Activated CD4-positive, alpha-beta memory T cell treated with anti-CD3 and anti-CD28 coated beads, Interleukin-2, amount 10 ng/mL, durations not matched to agents 7 days and 5 days (primary cell): Measurements from ENCODE around the gene SAA2. TPM values are rescaled to one million over a fixed set of nuclear protein-coding genes. Genes with fewer than 3 reads are reported as not detected.

Experiments
- CTCF ChIA-PET: fragments of 350-600 bp; sonication (Branson Sonifier 250); formaldehyde crosslinking; loops from one replicate; lab custom pipeline; 2021; ENCODE audit warnings: antibody characterized with exemption, inconsistent platforms; lab: Charles Lee
- POLR2A ChIA-PET: fragments of 350-600 bp; sonication (Branson Sonifier 250); formaldehyde crosslinking; loops from one replicate; lab custom pipeline; 2021; ENCODE audit warnings: antibody characterized with exemption; lab: Charles Lee
- DNase-seq: peaks from one replicate; pipeline ENCODE4 v3.0.0-alpha.2; 2020
- H3K27ac Mint-ChIP-seq: one replicate; pipeline ENCODE4 v1.8.0; 2021; ENCODE audit warnings: mild to moderate bottlenecking, mixed read lengths
- H3K27me3 Mint-ChIP-seq: one replicate; pipeline ENCODE4 v1.8.0; 2021; ENCODE audit warnings: mixed read lengths
- H3K36me3 Mint-ChIP-seq: one replicate; pipeline ENCODE4 v1.8.0; 2021; ENCODE audit warnings: low read depth, mixed read lengths
- H3K4me1 Mint-ChIP-seq: one replicate; pipeline ENCODE4 v1.8.0; 2021; ENCODE audit warnings: mixed read lengths
- H3K4me3 Mint-ChIP-seq: one replicate; pipeline ENCODE4 v1.8.0; 2021; ENCODE audit warnings: mild to moderate bottlenecking, mixed read lengths
- H3K9me3 Mint-ChIP-seq: one replicate; pipeline ENCODE4 v1.8.0; 2021; ENCODE audit warnings: mixed read lengths
- total RNA-seq, 2 experiments: library from RNA; stranded (reverse); gene quantifications; one replicate each; pipeline ENCODE4 v1.2.3, GENCODE V29; 2021

The SAA2 gene
- total RNA-seq, 2 experiments from 2014 or later: 0.28 TPM; not detected in 1

DNA sequence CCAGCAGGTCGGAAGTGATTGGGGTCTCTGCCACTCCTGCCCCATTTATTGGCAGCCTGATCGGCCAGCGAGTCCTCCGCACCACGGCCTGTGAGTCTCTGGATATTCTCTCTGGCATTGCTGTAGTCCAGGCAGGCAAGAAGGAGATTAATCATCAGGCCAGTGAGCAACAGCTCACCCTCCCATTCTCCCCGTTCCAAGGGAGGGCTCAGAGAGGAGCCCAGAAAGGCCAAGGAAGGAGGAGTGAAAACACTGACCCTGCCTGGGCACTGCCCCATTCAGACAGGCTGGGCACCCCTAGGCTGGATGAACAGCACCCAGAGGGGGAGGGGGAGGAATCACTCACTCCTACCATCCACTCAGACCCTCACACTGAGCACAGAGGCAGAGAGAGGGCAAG lies 3.1 kb downstream of the SAA2 start:
- peaks cover 9% of the 10 kb centered on the region for H3K27me3 Mint-ChIP-seq
- ChIA-PET CTCF (interaction anchor here (2.6 to 2.8 kb wide), 3 partner anchors 14 to 281 kb away, joined by 12 to 26 read pairs (median 20); partner anchors contain the start of gene TSG101), POLR2A (interaction anchor here (4.6 to 4.7 kb wide), 2 partner anchors 76 to 151 kb away, joined by 31 to 59 read pairs; partner anchors contain the start of genes GTF2H1, HPS5 and LDHA)
- no peak overlapping the region for H3K4me3 Mint-ChIP-seq
- peaks cover 35% of the 10 kb centered on the region for H3K4me1 Mint-ChIP-seq
- H3K9me3 Mint-ChIP-seq: no peaks in the 10 kb centered on the region
- DNase-seq: no peak
- H3K27ac Mint-ChIP-seq: peak overlapping the region; percentile 12
- H3K36me3 Mint-ChIP-seq: no peaks in the 10 kb centered on the region

DNA sequence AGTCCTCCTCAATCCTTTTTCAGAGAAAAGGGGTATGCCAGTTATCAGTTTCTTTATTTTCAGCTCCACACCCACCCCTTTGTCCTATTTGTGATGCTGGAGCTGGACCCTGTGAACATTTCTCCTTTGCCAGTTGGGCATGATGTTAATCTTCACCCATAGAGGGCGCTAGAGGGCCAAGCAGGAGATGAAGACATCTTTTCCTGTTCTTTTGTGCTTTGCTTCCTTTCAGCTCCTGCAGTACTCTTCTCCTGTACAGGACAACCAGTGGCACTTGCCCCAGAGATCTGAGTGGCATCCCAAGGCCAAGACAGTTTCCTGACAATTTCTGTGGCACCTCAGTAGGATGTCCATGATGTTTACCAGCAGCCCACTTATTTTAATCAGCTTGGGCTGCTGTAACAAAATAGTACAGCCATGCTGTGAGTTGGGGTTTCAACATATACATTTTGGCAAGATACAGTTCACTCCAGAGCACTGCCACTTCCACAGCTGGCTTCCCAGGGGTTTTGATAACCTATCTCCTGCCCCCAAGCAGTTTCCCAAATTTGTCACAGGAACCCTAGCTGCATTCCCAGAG lies 4.6 kb downstream of the SAA2 start:
- H3K9me3 Mint-ChIP-seq: no peaks in the 10 kb centered on the region
- H3K27me3 Mint-ChIP-seq: peaks cover 17% of the 10 kb centered on the region
- CTCF ChIA-PET: interaction anchor here (0.6 to 2.8 kb wide), 66 partner anchors 9 to 559 kb away, joined by 3 to 29 read pairs (median 5); partner anchors contain the start of genes GTF2H1, HPS5, LDHA and SAAL1
- no peak overlapping the region for H3K4me3 Mint-ChIP-seq
- peak; percentile 76 for DNase-seq
- no peaks in the 10 kb centered on the region for H3K36me3 Mint-ChIP-seq
- H3K4me1 Mint-ChIP-seq: peaks cover 35% of the 10 kb centered on the region
- no peak overlapping the region for H3K27ac Mint-ChIP-seq
- POLR2A ChIA-PET: interaction anchor here (0.8 to 4.7 kb wide), 10 partner anchors 9 to 390 kb away, joined by 3 to 59 read pairs (median 4); partner anchors contain the start of genes GTF2H1, HPS5, LDHA and SPTY2D1

DNA sequence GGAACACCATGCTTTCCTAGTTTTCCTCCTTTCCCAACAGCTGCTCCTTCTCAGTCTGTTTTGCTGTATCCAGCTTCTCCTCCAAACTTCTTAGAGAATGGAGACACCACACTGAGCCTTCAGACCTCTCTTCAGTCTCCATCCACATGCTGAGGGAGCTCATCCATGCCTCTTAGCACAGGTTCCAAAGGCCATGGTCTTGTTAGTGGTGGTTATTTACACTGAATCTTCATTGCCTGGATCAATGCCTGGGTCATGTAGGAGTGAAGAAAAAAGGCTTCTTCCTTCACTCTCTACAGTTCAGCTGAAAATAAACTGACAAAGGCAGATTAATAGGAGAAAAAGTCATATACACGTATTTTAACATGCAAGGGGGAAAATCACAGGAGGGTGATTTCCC lies 8.8 kb downstream of the SAA2 start:
- H3K27me3 Mint-ChIP-seq: peaks cover 37% of the 10 kb centered on the region
- H3K4me3 Mint-ChIP-seq: no peak overlapping the region

DNA sequence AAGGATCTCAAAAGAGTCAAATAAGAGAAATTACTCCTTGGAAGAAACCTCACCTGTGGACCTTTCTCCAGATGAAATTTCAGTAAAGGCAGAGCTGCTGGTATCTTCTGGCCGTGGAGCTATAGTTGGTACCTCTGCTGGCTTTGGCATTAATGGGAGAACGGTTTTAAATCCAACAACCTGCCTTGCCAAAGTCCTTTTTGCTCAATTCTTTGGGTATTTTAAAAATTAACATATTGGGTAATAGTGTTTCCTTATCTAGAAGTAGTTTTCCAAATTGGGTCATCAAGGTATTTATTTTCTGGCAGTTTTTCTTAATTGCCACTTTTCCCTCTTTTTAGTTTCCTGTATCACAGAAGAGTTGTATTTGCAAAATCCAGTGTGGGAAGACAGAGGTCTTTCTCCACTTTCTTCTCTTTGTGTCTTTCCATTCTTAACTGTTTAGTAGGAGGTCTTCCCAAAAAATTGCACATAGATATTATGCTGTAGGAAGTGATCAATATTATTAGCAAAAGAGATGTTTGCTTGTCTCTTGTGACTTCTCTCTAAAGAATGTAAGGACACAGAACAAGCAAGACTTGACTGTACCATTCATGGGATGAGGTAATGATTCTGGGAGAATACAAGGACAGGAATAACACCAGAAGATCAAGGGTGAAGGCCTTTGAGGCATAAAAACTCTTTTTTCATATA lies 11.7 kb downstream of the SAA2 start, which contains the start of gene SAA4:
Gene SAA4 (minus strand): TSS at position 139 of the 693 bp plus-strand sequence. CDS start 876 bp downstream, outside the sequence.
- POLR2A ChIA-PET: no interaction called here
- Mint-ChIP-seq H3K27me3 (peaks cover 46% of the 10 kb centered on the region), H3K4me3 (no peak within 1 kb of the TSS), H3K36me3 (no peaks in the 10 kb centered on the region), H3K27ac (no peak within 1 kb of the TSS), H3K9me3 (no peaks in the 10 kb centered on the region), H3K4me1 (no peaks in the 10 kb centered on the region)
- CTCF ChIA-PET: interaction anchor here (0.8 kb wide), 1 partner anchor 8 kb away, joined by 3 read pairs; no protein-coding TSS in a partner anchor
- DNase-seq: no peak

More for the DNA sequence above, 8.8 kb downstream of the SAA2 start:
- POLR2A ChIA-PET: no interaction called here
- Mint-ChIP-seq H3K27ac (no peak overlapping the region), H3K36me3 (no peaks in the 10 kb centered on the region), H3K9me3 (no peaks in the 10 kb centered on the region), H3K4me1 (peaks cover 8% of the 10 kb centered on the region)
- no peak for DNase-seq
- CTCF ChIA-PET: no interaction called here

DNA sequence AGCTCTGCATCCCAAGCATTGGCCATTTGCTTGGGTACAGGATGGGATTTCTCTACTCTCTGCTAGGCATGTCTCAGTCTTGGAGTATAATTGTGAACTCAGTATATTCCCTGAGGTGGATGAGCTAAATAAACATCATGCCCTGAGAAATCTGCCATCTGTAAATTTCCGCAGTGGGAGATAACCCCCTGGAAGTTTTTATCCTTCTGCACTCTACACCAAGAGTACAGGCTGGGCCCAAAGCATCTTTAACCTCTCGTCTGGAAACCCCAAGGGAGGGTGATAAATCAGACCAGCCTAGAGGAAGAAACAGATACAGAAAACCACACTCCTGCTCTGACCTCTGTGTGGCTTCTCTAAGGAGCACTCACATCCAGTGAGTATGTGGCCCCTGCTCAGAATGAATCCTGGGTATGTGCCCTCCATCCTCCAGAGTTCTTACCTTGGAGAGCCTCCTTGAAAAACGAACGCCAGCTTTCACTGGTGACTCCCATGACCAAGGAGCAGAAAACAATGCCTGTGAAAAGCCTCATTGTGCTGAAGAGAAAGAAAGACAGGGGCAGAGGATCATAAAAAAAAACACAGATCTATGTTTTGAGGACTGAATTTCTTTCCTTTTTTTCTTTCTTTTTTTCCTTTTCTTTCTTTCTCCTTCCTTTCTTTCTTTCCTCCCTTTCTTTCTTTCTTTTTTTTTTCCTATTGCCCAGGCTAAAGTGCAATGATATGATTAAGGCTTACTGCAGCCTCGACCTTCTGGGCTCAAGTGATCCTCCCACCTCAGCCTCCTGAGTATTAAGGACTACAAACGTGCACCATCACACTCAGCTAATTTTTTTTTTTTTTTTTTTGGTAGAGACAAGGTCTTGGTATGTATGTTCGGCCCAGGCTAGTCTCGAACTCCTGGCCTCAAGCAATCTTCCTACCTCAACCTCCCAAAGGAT lies 12.8 kb downstream of the SAA2 start:
- peaks cover 43% of the 10 kb centered on the region for H3K27me3 Mint-ChIP-seq
- no peaks in the 10 kb centered on the region for H3K36me3 Mint-ChIP-seq
- CTCF ChIA-PET: interaction anchor here (0.8 to 1.9 kb wide), 2 partner anchors 7 to 8 kb away, joined by 3 to 7 read pairs; no protein-coding TSS in a partner anchor
- no peak overlapping the region for H3K27ac Mint-ChIP-seq
- POLR2A ChIA-PET: no interaction called here
- no peaks in the 10 kb centered on the region for H3K4me1 Mint-ChIP-seq
- no peak for DNase-seq
- no peaks in the 10 kb centered on the region for H3K9me3 Mint-ChIP-seq
- H3K4me3 Mint-ChIP-seq: no peak overlapping the region

DNA sequence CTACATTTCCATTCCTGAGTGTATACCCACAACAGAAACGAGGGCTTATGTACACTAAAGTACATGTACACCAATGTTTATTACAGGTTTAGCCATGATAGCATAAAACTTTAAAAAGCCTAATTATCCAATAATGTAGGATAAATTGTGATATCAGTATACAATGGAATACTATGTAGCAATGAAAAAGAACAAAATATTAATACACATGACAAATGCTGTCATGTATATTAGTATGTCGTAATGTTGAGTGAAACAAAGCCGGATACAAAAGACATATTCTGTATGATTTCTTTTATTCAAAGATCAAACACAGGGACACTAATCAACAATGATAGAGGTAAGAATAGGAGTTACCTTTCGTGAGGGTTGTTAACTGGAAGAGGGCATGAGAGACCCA lies 14.6 kb downstream of the SAA2 start:
- Mint-ChIP-seq H3K27ac (no peak overlapping the region), H3K36me3 (no peaks in the 10 kb centered on the region), H3K9me3 (no peaks in the 10 kb centered on the region), H3K4me1 (no peaks in the 10 kb centered on the region), H3K4me3 (no peak overlapping the region), H3K27me3 (peaks cover 34% of the 10 kb centered on the region)
- POLR2A ChIA-PET: interaction anchor here (1.3 kb wide), 1 partner anchor 13 kb away, joined by 3 read pairs; no protein-coding TSS in a partner anchor
- DNase-seq: no peak
- CTCF ChIA-PET: interaction anchor here (1.2 to 1.9 kb wide), 2 partner anchors 10 kb away, joined by 3 to 7 read pairs; no protein-coding TSS in a partner anchor

DNA sequence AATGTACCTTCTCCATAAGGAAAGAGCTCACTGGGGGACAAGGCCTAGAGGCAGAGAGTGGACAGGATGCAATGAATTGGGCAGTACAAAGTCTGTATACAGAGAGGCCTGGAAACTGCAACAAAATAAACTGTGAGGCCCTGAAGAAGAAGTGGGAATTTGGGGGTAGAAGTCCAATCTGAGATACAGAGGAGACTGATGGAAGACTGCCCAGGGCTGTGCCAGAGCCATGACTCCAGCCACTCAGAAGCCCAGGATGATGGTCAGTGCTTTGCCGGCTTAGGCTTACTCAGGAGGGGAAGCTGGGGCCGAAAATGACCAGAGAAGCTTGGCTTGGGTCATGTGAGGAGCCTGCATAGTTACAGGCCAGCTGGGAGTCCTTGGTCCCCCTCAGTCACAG lies 17.6 kb downstream of the SAA2 start:
- Mint-ChIP-seq H3K27ac (no peak overlapping the region), H3K9me3 (peaks cover 2% of the 10 kb centered on the region), H3K4me1 (no peaks in the 10 kb centered on the region), H3K4me3 (no peak overlapping the region), H3K36me3 (no peaks in the 10 kb centered on the region), H3K27me3 (peaks cover 22% of the 10 kb centered on the region)
- ChIA-PET POLR2A (no interaction called here), CTCF (interaction anchor here (0.9 to 2.0 kb wide), 3 partner anchors 10 to 126 kb away, joined by 3 to 12 read pairs (median 3); no protein-coding TSS in a partner anchor)
- no peak for DNase-seq

DNA sequence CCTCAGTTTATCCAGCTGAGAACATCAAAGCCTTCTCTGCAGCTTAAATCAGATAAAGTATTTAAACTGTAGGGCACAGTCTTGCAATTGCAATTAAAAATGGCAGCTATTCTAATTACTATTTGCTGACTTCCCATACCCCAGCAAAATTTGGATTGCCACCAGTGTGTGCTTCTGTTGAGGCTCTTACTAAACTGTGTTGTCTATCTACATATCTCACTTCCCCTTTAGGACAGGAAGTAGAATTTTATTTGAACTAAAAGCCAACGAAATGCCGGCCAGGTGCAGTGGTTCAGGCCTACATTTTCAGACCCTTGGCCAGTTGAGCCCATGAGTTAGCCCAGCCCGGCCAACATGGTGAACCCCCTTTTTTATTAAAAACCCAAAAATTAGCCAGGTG lies 19.0 kb downstream of the SAA2 start:
- Mint-ChIP-seq H3K9me3 (peaks cover 2% of the 10 kb centered on the region), H3K4me1 (no peaks in the 10 kb centered on the region), H3K4me3 (no peak overlapping the region), H3K36me3 (no peaks in the 10 kb centered on the region), H3K27ac (no peak overlapping the region), H3K27me3 (peaks cover 18% of the 10 kb centered on the region)
- ChIA-PET CTCF (interaction anchor here (1.7 kb wide), 1 partner anchor 14 kb away, joined by 5 read pairs; no protein-coding TSS in a partner anchor), POLR2A (no interaction called here)
- DNase-seq: no peak

DNA sequence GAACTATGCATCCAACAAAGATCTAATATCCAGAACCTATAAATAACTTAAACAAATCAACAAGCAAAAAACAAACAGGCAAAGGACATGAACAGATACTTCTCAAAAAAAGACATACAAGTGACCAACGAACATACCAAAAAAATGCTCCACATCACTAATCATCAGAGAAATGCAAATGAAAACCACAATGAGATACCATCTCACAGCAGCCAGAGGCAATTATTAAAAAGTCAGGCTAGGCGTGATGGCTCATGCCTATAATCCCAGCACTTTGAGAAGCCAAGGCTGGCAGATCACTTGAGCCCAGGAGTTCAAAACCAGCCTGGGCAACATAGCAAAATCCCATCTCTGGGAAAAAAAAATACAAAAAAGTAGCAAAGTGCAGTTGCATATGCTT lies 22.6 kb downstream of the SAA2 start:
- Mint-ChIP-seq H3K4me3 (no peak overlapping the region), H3K4me1 (no peaks in the 10 kb centered on the region), H3K36me3 (no peaks in the 10 kb centered on the region), H3K27ac (no peak overlapping the region), H3K9me3 (peaks cover 2% of the 10 kb centered on the region), H3K27me3 (peaks cover 8% of the 10 kb centered on the region)
- POLR2A ChIA-PET: no interaction called here
- DNase-seq: no peak
- CTCF ChIA-PET: interaction anchor here (2.4 kb wide), 1 partner anchor 18 kb away, joined by 10 read pairs; no protein-coding TSS in a partner anchor

DNA sequence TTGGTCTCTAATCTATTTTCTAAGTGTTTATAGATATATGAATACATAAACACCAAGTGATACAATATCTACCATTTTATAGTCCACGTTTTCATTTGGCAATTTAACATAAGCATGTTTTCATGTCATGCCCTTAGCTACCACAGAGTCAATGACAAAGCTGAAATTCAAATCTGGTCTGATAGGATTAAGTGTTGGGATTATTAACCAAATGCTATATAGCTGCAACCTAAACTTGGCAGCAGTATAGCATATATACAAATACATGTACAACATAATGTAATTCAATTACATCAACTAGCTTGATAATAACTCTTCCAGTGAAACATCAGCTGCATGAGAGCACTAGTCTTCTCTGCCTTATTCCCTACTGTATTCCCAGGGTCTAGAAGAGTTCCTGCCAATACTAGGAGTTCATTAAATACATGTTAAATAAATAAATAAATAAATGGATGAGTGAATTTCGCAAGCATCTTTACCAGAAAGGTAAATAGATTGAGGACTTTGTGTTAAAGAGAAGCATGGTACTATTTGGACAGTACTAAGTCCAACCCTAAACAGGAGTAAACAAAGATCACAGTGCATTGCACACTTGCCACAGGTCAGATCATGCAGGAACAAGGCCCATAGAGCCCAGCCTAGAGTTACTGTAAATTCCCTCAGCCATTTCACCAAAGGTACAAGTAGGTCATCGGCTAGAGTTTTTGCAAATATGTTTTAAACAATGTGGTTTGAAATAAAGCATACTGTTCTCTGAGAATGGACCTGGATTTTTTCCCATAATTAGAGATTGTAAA lies 24.7 kb downstream of the SAA2 start:
- no peak overlapping the region for H3K4me3 Mint-ChIP-seq
- peaks cover 13% of the 10 kb centered on the region for H3K27me3 Mint-ChIP-seq
- H3K4me1 Mint-ChIP-seq: no peaks in the 10 kb centered on the region
- no peak for DNase-seq
- ChIA-PET CTCF (interaction anchor here (1.3 to 2.4 kb wide), 2 partner anchors 11 to 20 kb away, joined by 3 to 10 read pairs; no protein-coding TSS in a partner anchor), POLR2A (no interaction called here)
- H3K36me3 Mint-ChIP-seq: no peaks in the 10 kb centered on the region
- peaks cover 2% of the 10 kb centered on the region for H3K9me3 Mint-ChIP-seq
- no peak overlapping the region for H3K27ac Mint-ChIP-seq

DNA sequence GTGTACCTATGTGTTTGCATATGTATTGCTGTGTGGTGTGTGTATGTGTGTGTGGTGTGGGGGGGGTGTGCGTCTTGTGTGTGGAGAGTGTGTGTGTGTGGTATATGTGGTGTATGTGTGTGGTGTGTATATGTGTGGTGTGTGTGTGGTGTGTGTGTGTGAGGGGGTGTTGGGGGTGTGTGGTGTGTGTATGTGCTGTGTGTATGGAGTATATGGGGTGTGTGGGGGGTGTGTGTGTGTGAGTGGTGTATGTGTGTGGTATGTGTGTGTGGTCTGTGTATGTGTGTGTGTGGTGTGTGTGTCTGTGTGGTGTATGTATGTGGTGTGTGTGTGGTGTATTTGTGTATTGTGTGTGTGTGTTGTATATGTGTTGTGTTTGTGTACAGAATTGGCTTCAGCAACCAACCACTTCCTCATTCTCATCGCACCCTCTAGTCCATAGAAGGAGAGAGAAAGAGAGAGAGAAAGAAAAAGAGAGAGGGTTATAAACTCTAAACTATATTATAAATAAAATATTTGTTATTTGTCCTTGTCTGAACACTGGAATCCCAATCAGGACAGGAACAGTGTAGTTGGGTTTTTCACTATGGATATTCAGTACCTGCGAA lies 25.6 kb downstream of the SAA2 start:
- Mint-ChIP-seq H3K9me3 (peaks cover 2% of the 10 kb centered on the region), H3K4me3 (no peak overlapping the region), H3K27me3 (peaks cover 20% of the 10 kb centered on the region), H3K4me1 (no peaks in the 10 kb centered on the region), H3K36me3 (no peaks in the 10 kb centered on the region), H3K27ac (no peak overlapping the region)
- CTCF ChIA-PET: no interaction called here
- no peak for DNase-seq
- POLR2A ChIA-PET: no interaction called here
